ES-I3 (cell line): Measurements from ENCODE around the gene KRTAP10-7.
"Not testable (repeated sequence)": the region's sequence is repeated elsewhere in the genome, so short reads cannot be mapped to it uniquely, and the experiment has no call there.

Experiments
- H3K36me3 ChIP-seq: 2 replicates; pipeline ENCODE4 v1.6.1; 2013; ENCODE audit warnings: mild to moderate bottlenecking, low read length, control low read depth, moderate library complexity; ENCODE audit not compliant: insufficient read depth
- H3K4me1 ChIP-seq: 2 replicates; pipeline ENCODE4 v1.6.1; 2013; ENCODE audit warnings: mild to moderate bottlenecking, control low read depth, low read length; ENCODE audit not compliant: insufficient read depth
- H3K9ac ChIP-seq: 2 replicates; pipeline ENCODE4 v1.6.1; 2013; ENCODE audit warnings: low read depth, mild to moderate bottlenecking, low read length, moderate library complexity
- H3K9me3 ChIP-seq: 2 replicates; pipeline ENCODE4 v1.6.1; 2013; ENCODE audit warnings: mild to moderate bottlenecking, low read length, moderate library complexity; ENCODE audit not compliant: control insufficient read depth, insufficient read depth

The KRTAP10-7 gene

DNA sequence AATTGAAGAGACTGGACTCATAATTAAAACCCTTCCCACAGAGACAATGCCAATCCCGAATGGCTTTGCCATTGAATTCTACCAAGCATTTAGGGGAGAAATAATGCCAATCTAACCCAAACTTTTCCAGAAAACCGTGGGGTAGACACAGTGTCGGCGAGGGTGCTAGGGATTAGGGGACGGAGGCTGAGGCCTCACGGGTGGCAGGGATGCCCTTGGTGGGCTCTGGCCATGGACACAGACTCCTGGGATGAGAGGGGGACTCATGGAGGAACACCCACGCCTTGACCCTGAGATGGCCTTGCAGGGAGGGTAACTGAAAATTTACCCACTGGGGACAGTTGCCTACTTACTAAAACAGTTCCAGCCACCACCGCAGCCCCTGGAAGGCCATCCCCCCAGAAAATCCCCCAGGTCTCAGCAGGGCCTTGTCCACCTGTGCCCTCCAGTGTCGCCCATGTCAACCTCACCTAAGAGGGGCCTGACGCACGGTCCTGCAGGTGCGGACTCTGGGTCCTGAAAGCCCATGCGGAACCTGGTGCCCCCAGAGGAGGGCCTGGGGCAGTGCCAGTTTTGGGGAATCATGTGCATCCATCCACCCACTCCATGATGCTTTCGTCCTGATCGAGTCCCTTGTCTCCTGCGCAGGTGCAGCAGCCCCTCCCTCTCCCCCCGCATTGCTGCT is 21.9 kb upstream of the KRTAP10-7 start:
- Histone ChIP-seq H3K9me3 (peaks cover 9% of the 10 kb centered on the region), H3K9ac (no peak overlapping the region), H3K4me1 (no peaks in the 10 kb centered on the region), H3K36me3 (no peaks in the 10 kb centered on the region)

DNA sequence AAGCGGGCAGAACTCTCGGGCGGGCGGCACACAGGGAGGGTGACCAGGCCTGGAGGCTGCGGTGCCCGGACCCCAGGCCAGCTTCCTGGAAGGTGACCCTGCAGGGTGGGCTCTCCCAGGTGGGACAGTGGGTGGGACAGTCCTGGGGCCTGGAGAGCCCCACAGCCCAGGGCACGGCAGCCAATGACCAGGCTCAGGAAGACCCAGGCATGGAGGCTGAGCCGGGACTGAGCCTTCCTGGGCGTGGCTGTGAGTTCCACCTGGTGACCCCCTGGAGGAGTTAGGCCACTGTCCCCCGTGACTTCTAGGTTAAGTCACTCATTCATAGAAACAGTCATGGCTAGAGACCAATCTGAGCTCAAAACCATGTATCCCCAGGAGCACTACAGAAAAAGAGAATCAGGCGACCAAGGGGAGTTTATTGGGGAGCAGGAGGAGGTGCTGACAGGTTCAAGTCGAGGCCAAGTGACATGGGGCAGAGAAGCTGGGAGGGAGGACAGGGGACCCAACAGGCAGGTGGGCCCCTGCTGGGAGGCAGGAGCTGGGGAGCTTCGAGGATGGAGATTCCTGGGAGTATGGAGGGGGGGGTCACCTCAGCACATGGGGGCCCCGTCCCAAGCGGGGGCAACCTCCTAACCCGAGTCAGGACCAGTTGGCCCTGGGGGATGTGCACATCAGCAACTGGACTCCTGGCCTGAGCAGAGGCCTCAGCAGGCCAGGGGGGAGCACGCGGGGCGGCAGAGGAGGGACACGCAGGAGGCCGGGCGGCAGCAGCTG is 21.2 kb upstream of the KRTAP10-7 start:
- Histone ChIP-seq H3K9ac (no peak overlapping the region), H3K9me3 (peaks cover 9% of the 10 kb centered on the region), H3K36me3 (no peaks in the 10 kb centered on the region), H3K4me1 (no peaks in the 10 kb centered on the region)

DNA sequence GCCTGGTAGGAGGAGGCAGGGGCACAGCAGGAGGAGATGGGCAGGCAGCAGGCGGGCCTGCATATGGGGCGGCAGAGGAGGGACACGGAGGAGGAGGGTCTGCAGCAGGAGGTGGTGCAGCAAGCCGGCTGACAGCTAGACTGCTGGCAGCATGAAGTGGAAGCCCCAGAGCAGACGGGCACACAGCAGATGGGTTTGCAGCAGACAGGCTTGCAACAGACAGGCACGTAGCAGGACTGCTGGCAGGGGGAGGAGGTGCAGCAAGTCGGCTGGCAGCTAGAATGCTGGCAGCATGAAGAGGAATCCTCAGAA is 20.6 kb upstream of the KRTAP10-7 start:
- H3K9me3 ChIP-seq: peaks cover 9% of the 10 kb centered on the region

DNA sequence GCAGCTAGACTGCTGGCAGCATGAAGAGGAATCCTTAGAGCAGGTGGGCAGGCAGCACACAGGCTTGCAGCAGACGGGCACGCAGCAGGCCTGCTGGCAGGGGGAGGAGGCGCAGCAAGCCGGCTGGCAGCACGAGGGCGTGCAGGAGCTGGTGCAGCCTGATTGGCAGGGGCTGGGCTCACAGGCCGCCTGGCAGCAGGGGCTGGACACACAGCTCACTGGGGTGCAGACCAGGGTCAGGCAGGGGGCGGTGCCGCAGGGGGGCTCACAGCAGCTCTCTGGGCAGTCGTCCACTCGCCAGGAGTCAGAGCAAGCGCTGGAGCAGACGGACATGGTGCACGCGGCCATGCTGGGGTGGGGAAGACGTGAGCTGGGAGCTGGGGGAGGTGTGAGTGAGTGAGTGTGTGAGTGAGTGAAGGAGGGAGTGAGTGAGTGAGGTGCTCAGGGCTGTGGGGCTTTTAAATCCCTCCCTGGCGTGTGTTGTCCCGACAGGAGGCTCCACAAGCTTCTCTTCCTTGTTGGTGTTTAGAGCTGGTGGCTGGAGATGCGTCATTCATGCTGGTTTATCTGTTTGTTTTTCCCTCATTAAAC is 20.1 kb upstream of the KRTAP10-7 start, which contains the start of gene KRTAP10-5:
Gene KRTAP10-5 (minus strand): TSS at position 374 of the 591 bp plus-strand sequence. CDS start 26 bp downstream, at position 348.
- not testable (repeated sequence) for H3K9ac ChIP-seq, H3K4me1 ChIP-seq, H3K9me3 ChIP-seq, H3K36me3 ChIP-seq

More for the DNA sequence above, 20.6 kb upstream of the KRTAP10-7 start:
- no peak overlapping the region for H3K9ac ChIP-seq
- no peaks in the 10 kb centered on the region for H3K4me1 ChIP-seq
- no peaks in the 10 kb centered on the region for H3K36me3 ChIP-seq

DNA sequence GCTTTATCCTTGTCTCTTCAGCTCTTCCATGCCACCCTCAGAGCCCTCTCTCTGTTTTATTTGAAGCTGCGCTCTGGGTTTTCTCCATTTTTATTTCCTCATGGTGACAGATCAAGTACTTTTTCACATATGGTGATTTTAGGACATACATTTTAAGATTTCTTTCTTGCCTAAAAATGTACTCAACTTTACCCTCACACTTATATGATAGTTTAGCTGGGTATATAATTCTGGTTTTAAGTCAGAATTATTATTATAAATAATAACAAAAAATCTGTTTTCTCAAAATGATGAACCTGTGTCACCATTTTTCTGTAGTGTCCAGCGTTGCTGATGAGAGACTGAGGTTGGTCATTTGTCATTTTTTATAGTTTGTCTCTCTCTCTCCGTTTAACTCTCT is 19.2 kb upstream of the KRTAP10-7 start:
- H3K9ac ChIP-seq: no peak overlapping the region
- no peaks in the 10 kb centered on the region for H3K4me1 ChIP-seq
- no peaks in the 10 kb centered on the region for H3K36me3 ChIP-seq
- H3K9me3 ChIP-seq: peaks cover 9% of the 10 kb centered on the region

DNA sequence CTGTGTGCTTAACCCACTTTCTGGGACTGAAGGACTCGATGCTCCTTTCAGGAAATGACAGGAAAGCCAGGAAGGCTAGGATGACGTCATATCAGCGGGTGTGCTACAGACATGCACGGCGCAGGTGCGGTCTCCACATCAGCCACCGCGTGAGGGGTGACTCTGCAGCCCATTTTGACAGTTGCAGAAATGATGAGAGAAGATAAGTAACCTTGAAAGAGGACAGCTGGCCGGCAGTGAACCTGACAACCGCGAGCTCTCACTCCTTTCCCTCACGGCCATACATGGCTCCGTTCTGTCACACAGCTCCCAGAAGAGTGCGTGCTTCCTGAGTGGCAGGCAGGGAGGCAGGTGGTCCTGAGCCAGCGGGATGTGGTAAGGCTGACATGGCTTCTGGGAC is 18.3 kb upstream of the KRTAP10-7 start:
- H3K36me3 ChIP-seq: no peaks in the 10 kb centered on the region
- H3K9me3 ChIP-seq: peaks cover 2% of the 10 kb centered on the region; the same call in 1 of the 2 replicates
- H3K9ac ChIP-seq: no peak overlapping the region
- H3K4me1 ChIP-seq: no peaks in the 10 kb centered on the region

DNA sequence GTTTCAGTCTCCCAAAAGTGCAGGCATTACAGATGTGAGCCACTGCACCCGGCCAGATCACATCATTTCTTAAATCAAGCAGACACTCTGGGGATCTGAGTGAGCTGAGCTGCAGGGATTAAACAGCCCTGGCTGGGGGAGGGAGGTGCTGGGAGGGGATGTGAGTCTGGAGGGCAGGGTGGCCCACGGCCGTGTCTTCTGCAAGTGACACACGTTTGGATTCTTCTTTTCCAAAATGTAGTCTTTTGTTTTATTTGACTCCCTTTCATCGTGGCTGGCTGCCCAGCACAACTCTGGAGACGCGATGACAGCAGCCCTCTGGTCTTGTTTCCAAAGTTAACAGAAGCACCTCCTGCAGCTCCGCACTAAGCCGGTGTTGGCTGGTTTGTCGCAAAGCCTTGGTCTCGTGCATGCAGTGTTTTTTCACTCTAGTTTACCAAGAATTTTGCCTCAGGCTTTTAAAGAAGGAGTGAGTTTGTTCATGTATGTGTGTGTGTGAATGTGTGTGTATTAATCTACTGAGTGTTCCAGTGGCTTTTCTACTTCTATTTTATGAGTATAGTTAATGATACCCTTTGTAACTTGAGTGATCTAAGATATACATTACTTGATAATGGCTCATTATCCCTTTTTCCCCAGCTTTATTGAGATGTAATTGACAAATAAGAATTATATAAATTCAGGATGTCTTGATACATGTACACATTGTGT is 17.2 kb upstream of the KRTAP10-7 start:
- Histone ChIP-seq H3K9ac (no peak overlapping the region), H3K9me3 (no peaks in the 10 kb centered on the region; the same call in 1 of the 2 replicates), H3K36me3 (no peaks in the 10 kb centered on the region), H3K4me1 (no peaks in the 10 kb centered on the region)

DNA sequence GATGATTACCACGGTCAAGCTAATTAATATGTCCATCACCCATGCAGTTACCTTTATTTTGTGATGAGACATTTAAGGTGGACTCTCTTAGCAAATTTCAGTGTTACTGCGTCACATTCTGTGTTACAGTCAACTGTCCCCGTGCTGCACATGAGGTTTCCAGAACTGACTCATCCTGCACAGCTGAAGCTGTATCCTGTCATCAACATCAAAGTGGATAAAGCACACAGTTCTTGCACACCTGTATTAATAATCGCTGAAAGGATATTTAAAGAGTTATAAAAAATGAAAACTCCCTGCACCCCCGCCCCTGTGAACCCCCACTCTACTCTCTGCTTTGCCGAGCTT is 16.6 kb upstream of the KRTAP10-7 start:
- Histone ChIP-seq H3K9me3 (no peaks in the 10 kb centered on the region; the same call in 1 of the 2 replicates), H3K36me3 (no peaks in the 10 kb centered on the region), H3K4me1 (no peaks in the 10 kb centered on the region)

DNA sequence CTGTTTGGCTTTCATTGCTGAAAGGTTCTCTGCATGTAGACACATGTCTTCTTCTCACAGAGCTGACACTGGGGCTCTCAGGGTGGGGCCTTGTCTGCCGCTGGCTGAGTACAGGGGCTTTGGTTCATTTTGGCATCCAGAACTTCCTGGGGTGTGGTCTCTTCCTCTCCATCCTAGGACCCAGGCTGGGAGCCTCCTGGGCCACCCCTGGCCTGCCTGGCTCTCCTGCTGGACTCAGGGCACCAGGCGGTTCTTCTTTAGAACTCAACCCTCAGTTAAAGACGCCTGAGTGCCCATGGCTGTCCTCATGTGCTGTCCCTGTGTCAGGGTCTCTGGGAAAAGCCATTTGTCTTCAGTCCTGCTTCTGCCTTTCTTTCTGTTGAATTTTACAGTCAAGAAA is 14.5 kb upstream of the KRTAP10-7 start:
- no peak overlapping the region for H3K9ac ChIP-seq
- H3K9me3 ChIP-seq: no peaks in the 10 kb centered on the region; the same call in 1 of the 2 replicates
- no peaks in the 10 kb centered on the region for H3K36me3 ChIP-seq
- no peaks in the 10 kb centered on the region for H3K4me1 ChIP-seq

More for the DNA sequence above, 16.6 kb upstream of the KRTAP10-7 start:
- H3K9ac ChIP-seq: no peak overlapping the region

DNA sequence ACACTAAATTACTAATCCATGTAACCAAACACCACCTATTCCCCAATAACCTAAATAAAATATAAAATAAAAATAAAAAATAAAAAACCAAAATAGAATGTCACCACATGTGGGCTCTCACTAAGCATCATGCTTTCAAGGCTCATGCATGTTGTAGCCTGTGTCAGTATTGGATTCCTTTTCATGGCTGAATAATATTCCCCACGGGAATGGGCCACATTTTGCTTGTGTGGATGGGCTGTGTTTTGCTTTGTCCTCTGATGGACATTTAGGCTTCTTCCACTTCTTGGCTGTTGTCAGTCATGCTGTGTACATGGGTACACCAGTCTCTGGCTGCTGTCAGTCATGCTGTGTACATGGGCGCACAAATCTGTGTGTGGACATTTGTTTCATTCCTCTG is 11.3 kb upstream of the KRTAP10-7 start:
- Histone ChIP-seq H3K4me1 (peaks cover 4% of the 10 kb centered on the region; the same call in 1 of the 2 replicates), H3K9me3 (no peaks in the 10 kb centered on the region), H3K36me3 (no peaks in the 10 kb centered on the region), H3K9ac (no peak overlapping the region)

DNA sequence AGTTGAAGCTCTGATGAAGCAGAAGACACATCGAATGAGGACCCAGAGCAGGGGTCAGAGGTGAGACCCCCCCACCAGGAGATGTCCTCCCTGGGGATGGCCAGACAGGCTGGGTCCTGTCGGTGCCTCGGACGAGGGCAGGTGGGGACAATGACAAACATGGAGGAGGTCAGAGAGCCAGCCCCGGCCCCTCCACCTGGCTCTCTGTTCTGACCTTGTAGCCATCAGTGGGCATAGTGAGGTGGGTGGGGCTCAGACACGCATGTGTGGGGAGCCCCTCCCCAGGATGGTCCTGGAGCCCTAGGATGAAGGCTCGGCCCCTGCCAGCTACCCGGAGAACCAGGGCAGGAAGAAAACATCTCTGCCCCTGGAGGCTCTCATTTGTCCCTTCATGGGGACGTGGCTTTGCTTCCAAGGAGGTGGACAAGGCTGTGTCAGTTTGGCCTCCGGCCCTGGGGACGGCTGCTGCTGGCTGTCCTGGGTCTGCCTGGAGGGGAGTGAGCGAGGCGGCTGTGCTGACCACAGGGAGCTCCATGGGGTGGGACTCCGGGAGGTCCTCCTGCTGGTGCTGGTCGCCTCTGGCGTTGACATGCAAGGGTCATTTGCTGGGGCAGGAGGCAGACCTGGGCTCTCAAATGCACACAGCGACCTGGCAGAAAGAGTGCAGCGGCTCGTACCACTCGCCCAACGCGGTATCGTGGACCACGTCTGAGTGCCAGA is 10.7 kb upstream of the KRTAP10-7 start:
- Histone ChIP-seq H3K9ac (no peak overlapping the region), H3K36me3 (no peaks in the 10 kb centered on the region), H3K9me3 (no peaks in the 10 kb centered on the region), H3K4me1 (peaks cover 4% of the 10 kb centered on the region; the same call in 1 of the 2 replicates)

DNA sequence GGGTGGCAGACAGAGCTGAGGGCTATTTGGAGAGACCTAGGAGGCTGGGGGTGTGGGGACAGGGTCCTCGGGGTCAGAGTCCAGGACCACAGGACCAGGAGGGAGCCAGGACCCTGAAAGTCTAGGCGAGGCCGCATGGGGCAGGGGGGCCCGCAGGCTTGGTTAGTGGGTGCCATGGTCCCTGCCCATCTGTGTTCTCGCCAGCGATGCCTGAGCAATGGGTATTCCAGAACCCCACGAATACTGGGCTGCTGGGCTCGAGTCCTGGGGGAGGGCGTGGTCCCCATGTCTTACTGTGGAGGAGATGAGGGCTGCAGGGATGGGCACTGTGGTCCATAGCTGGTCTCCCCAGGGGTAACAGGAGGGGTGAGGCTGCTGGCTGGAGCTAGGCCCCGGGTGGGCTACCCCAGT is 10.1 kb upstream of the KRTAP10-7 start:
- H3K9me3 ChIP-seq: no peaks in the 10 kb centered on the region
- no peaks in the 10 kb centered on the region for H3K36me3 ChIP-seq
- no peak overlapping the region for H3K9ac ChIP-seq
- H3K4me1 ChIP-seq: peaks cover 4% of the 10 kb centered on the region; the same call in 1 of the 2 replicates

DNA sequence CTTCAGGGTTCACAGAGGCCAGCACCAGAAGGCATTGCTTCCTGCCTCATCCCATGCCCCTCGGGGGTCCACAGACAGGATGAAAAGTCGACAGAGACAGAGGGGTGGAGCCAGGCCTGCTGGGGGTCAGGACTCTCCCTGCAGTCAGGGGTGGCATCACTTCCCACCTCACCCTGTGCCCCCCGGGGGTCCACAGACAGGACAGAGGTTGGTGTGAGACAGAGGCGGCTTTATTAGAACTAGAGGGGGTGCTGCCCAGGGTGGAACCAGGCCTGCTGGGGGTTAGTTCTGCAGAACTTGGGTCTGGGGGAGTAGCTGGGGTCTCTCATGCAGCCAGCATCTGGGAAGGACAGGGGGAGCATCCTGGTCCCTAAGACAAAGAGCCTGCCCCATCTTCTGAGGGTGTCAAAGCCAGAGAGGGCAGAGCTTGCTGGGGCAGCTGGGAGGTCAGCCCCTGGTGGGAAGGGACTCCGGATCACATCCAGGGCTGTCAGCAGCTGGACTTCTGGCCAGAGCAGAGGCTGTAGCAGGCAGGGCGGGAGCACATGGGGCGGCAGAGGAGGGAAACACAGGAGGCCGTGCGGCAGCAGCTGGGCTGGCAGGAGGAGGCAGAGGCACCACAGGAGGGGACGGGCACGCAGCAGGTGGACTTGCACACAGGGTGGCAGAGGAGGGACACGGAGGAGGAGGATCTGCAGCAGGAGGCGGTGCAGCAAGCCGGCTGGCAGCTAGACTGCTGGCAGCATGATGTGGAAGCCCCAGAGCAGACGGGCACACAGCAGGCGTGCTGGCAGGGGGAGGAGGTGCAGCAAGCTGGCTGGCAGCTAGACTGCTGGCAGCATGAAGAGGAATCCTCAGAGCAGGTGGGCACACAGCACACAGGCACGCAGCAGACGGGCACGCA is 9.2 kb upstream of the KRTAP10-7 start:
- H3K9me3 ChIP-seq, H3K4me1 ChIP-seq, H3K36me3 ChIP-seq, H3K9ac ChIP-seq: not testable (repeated sequence)
